ENCODE data around the gene GNL2.

The GNL2 gene

GRCh38 chr1:37595440-37596181, at the start of gene GNL2:
Gene GNL2, minus strand, starts transcription at chr1:37595937. Its CDS starts 115 bp downstream, at chr1:37595822.
- peak; percentile 94 for DNase-seq (ENCODE audit: low spot score)

GRCh38 chr1:37641059-37641458, 45.3 kb upstream of the GNL2 start:
- DNase-seq (ENCODE audit: low spot score), result no peak

- no peak for DNase-seq (ENCODE audit: low spot score)
Observed at GRCh38 chr1:37636435-37636834, 40.7 kb upstream of the GNL2 start.

DNA sequence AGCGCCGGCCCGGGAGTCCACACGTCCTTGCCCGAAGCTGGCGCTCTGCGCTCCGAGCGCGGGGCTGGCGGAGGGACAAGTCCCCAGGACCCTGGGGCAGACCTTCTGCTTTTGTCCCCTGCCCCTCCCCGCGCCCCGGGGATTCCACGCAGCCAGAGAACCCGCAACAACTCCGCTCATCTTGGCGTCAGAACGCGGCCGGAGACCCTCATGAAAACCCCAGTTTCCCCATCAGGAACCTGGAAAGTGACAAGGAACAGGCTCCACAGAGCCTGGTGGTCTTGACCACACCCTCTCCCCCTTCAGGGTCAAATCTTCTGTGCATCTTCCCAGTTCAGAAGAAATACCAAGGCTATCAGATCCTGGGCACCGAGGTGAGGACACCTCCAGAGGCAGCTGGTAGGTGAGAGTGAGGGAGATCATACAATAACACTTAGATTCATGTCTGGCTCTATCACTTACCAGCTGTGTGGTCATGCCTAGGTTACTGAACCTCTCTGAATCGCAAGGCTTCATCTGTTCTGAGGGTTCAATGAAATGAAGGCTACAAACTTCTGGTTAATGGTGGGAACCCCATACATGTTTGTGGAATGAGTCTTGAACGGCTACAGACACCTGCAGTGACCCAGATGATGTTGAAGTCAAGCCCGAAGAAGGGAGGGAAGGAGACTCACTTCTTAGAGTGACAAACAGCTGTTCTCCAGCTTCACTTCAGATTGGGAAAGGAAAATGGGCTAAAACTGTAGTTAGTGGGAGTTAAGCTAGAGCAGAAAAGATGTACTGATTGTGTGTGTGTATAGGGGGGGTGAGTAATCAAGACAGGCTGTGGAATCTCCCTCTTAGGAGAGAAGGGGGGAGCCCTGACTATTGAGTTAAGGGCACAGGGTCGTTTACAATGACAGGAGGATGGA, 39.5 kb upstream of the GNL2 start:
- DNase-seq (ENCODE audit: low spot score), result no peak

GRCh38 chr1:37634244-37634991, 38.7 kb upstream of the GNL2 start, which contains the start of gene RSPO1:
Gene RSPO1, minus strand, starts transcription at chr1:37634892. Its CDS starts 5,231 bp downstream, at chr1:37629661.
- DNase-seq (ENCODE audit: low spot score), result no peak

DNA sequence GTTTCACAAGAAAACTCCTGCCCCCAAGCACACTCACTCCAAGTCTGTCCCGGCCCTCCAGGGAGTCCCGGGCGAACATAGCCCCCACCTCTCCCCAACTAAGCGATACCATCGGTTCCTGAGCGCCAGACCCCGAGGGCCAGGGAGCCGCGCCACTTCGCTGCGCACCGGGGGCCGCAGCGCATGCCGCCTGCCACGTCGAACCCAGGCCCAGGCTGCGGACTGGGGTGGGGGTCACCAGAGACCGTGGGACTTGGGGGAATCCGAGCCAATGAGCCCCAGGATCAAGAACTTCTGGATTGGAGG, 38.2 kb upstream of the GNL2 start:
- no peak for DNase-seq (ENCODE audit: low spot score)

- no peak for DNase-seq (ENCODE audit: low spot score)
Observed at GRCh38 chr1:37633040-37633937, 37.6 kb upstream of the GNL2 start.

- DNase-seq (ENCODE audit: low spot score), result no peak
Observed at GRCh38 chr1:37631036-37631435, 35.3 kb upstream of the GNL2 start.

DNA sequence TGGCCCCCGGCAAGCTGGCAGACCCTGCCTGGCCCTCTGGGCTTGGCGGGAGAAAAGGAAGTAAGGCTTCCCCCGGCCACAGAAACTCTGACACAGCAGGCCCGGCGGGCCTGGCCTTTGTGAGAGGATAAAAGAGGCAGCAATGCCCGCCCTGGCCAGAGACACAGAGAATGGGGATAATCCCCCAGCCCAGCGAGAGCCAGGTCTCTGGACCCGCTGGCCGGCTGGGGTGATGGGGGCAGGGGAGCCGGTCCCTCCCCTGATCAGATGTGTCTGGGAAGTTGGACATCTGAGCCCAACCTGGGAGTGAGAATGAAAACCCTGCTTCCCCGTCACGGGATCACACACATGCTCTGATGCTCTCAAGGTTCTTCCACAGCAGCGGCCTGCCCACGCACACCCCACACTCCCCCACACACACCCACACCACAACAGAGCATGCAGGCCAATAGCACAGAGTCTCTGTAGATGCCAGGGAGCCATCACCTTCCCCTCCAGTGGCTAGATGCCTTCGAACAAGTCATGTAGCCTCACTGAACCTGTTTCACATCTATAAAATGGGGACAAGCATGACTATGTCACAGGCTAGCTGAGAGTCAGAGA, 34.8 kb upstream of the GNL2 start:
- no peak for DNase-seq (ENCODE audit: low spot score)

DNA sequence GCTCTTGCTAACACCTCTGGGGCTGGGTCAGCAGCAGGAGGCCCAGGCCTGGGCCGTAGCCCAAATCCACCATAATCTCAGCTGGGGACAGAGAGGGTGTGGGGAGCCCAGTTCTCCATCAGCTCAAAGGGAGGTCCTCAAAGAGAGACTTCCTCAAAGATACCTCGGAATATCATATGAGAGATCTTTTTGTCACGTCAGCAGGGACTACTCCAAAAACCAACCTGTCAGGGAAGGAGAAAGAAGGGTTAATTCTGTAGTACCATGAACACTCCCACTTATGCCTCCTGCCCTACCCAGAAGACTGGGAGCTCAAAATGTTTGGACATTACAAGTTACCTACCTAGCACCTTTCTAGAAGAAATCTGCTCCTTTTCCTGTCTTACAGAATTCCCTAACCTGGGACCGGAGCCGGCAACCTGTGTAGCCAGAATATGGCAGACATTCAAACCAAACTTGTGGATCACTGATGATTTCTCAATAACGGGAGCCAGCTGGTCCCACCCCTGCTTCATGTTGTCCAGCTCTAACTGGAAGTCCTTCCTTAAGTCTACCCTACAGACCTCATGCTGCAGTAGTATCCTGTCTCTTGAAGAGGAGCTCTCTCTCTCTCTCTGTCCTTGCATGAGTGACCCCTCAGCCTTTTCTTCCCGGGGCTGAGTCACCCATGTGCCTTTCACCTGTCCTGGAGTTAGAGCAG, 34.1 kb upstream of the GNL2 start:
- DNase-seq (ENCODE audit: low spot score), result no peak

DNA sequence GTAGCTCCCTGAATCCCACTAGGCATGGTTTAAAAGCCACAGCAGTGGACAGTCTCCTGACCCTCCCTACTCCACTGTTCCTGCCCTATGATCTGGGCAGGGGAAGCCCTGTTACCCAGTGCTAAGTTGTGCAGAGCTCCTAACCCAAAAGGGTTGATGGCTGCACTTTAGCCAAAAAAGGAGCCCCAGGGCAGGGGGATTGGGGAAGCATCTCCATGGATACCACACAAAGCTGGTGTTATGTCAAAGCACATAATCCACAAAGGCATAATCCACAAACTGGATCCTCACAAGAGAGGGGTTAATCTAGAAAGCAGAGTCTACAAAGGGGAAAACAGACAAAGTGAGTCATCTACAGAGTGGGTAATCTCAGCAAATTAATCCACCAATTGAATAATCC, 33.3 kb upstream of the GNL2 start:
- DNase-seq (ENCODE audit: low spot score), result no peak

DNA sequence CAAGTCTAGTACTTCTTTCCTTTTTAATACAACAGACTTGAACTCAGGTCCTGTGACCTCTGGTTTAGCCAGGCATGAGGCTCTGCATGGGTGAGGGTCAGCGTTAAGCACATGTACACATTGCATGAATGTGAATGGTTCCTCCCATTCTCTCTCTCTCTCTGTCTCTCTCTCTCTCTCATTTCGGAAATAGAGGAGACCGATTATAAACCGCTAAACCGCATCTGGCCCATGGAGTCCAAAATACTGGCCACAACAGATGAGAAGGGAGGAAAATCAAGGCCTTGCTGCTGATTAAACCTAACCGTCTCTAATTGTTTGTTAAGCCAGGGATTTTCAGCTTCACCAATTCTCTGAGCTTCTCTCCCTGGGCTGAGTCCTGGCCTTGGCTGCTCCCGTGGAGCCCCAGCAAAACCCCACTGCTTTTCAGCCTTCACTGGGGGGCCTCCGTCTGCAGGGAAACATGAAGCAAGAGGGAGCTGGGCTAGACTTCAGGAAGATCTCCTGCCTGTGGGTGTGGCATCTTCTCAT, 32.4 kb upstream of the GNL2 start:
- no peak for DNase-seq (ENCODE audit: low spot score)

- DNase-seq (ENCODE audit: low spot score), result no peak
Observed at GRCh38 chr1:37622131-37622530, 26.4 kb upstream of the GNL2 start.

DNA sequence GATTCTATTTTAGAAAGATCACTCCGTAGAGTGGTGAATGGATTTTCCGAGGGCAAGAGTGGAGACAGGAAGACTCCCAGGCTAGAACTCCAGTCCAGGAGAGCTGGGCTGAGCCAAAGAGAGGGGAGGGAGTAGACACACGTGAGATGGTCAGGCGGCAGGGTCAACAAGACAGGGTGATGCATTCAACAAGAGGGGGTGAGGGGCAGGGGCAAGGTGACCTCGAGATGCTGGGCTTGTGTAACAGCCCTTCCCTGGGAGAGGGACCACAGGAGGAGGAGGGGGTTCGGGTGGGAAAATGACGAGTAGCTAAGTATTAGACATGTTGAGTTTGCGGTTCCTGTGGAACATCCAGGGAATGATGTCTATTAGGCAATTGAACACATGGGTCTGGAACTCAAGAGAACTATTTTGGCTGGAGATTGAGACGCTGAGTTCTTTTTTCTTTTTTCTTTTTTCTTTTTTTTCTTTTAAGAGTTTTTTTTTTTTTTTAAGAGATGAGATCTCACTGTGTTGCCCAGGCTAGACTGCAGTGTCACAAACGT, 25.7 kb upstream of the GNL2 start:
- no peak for DNase-seq (ENCODE audit: low spot score)

GRCh38 chr1:37620707-37621106, 25.0 kb upstream of the GNL2 start:
- no peak for DNase-seq (ENCODE audit: low spot score)

DNA sequence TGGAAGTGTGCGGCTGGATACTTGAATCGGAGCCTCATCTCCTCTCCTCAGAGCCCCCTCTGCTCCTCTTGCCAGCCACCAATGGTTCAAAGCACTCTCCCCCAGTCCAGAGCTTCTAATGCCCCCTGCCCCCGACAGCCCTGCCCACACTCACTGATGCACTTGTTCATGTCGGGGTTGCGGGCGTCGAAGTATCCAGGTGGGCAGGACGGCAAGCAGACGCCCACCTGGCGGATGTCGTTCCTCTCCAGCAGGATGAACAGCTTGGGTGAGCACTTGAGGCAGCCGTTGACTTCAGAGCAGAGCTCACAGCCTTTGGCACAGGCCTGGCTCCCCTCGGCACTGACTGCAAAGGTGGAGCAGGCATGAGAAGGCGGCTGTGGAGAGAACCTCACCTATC, 20.6 kb upstream of the GNL2 start:
- DNase-seq (ENCODE audit: low spot score), result no peak

- DNase-seq (ENCODE audit: low spot score), result no peak
Observed at GRCh38 chr1:37614105-37614504, 18.4 kb upstream of the GNL2 start.

GRCh38 chr1:37612186-37612585, 16.4 kb upstream of the GNL2 start:
- DNase-seq (ENCODE audit: low spot score), result no peak

- no peak for DNase-seq (ENCODE audit: low spot score)
Observed at GRCh38 chr1:37609994-37610393, 14.3 kb upstream of the GNL2 start.

DNA sequence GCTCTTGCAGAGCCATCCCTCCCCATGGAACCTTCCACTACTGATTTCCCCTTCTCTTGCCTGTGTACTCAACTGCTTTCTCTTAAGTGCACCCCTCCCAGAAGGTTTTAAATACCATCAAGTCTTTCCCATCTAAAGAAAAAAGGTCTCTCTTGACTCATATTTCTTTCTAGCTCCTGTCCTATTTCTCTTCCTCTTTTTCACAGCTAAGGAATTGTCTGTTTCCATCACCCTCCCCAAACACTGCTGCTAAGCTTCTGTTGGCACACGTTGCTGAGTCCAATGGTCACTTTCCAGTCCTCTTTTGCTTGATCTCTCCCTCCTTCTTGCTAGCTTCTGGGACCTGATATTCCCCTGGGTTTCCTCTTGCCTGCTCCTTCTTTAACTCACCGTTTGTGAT, 13.3 kb upstream of the GNL2 start:
- DNase-seq (ENCODE audit: low spot score), result no peak

Data from HuH-7 (cell line).